Smooth muscle cell (in vitro differentiated cells): Measurements from ENCODE around the gene NFAM1. TPM values are rescaled to one million over a fixed set of nuclear protein-coding genes. Genes with fewer than 3 reads are reported as not detected.

Source experiments
- DNase-seq: peaks from one replicate; lab custom pipeline; 2025; ENCODE audit not compliant: unreplicated experiment; lab: John Stamatoyannopoulos, UW
- H2AFZ ChIP-seq: fragments of 200-600 bp; sonication (generic); 2 replicates; pipeline ENCODE4 v1.6.0; 2016; ENCODE audit warnings: antibody characterized with exemption, low read depth, mild to moderate bottlenecking
- H3F3A ChIP-seq: fragments of 200-600 bp; sonication (generic); 2 replicates; pipeline ENCODE4 v1.6.0; 2017; ENCODE audit warnings: antibody characterized with exemption, low read depth
- H3K27ac ChIP-seq: fragments of 200-600 bp; sonication (generic); 2 replicates; pipeline ENCODE4 v1.5.1; 2016; ENCODE audit warnings: low read depth, mild to moderate bottlenecking
- H3K27me3 ChIP-seq: fragments of 200-600 bp; sonication (generic); 2 replicates; pipeline ENCODE4 v1.6.1; 2016; ENCODE audit warnings: low read depth, mild to moderate bottlenecking
- H3K36me3 ChIP-seq: fragments of 200-600 bp; sonication (generic); 2 replicates; pipeline ENCODE4 v1.5.1; 2016; ENCODE audit warnings: low read depth
- H3K4me1 ChIP-seq: fragments of 200-600 bp; sonication (generic); 2 replicates; pipeline ENCODE4 v1.5.1; 2016; ENCODE audit warnings: low read depth
- H3K4me2 ChIP-seq: fragments of 200-600 bp; sonication (generic); 2 replicates; pipeline ENCODE4 v1.6.0; 2016; ENCODE audit warnings: mild to moderate bottlenecking
- H3K4me3 ChIP-seq: fragments of 200-600 bp; sonication (generic); 2 replicates; pipeline ENCODE4 v1.5.1; 2016; ENCODE audit warnings: mild to moderate bottlenecking
- H3K79me2 ChIP-seq: fragments of 200-600 bp; sonication (generic); 2 replicates; pipeline ENCODE4 v1.6.0; 2016; ENCODE audit warnings: low read depth, mild to moderate bottlenecking
- H3K9ac ChIP-seq: fragments of 200-600 bp; sonication (generic); 2 replicates; pipeline ENCODE4 v1.6.0; 2016; ENCODE audit warnings: low read depth
- H3K9me3 ChIP-seq: fragments of 200-600 bp; sonication (generic); replicated peaks from 2 replicates; pipeline ENCODE4 v1.5.1; 2016; ENCODE audit warnings: low read depth
- H4K20me1 ChIP-seq: fragments of 200-600 bp; sonication (generic); 2 replicates; pipeline ENCODE4 v1.6.0; 2016; ENCODE audit warnings: low read depth
- CTCF ChIP-seq: fragments of 200-600 bp; sonication (generic); IDR thresholded peaks from 2 replicates; pipeline ENCODE4 v1.5.1; 2017; ENCODE audit warnings: borderline replicate concordance, mild to moderate bottlenecking, antibody characterized with exemption; ENCODE audit not compliant: insufficient read depth, poor library complexity, severe bottlenecking
- WGBS: methylation state at CpG from one replicate; pipeline ENCODE4 v1.1.7; 2016; ENCODE audit warnings: low lambda C conversion rate; 5-methylcytosine and 5-hydroxymethylcytosine counted together
- polyA plus RNA-seq: library from polyadenylated mRNA; unstranded; fragments of >200 nt; fragmentation: Nextera tagmentation; extraction: Ambion mirVana; gene quantifications from 2 replicates; pipeline ENCODE4 v1.2.1, GENCODE V29; 2016
- total RNA-seq: library from RNA; depleted of rRNA; stranded (reverse); fragments of >200 nt; gene quantifications from 2 replicates; pipeline ENCODE4 v1.2.3, GENCODE V29; 2014

Gene NFAM1
- not detected in 2 replicates for total RNA-seq
- not detected in 2 replicates for polyA plus RNA-seq

- H3K36me3 ChIP-seq, result no peaks in the 10 kb centered on the region
- H3K4me2 ChIP-seq, result no peak within 1 kb of the TSS
- peaks cover 14% of the 10 kb centered on the region for H3K4me1 ChIP-seq
- 67% methylated on average over 24 of the region's 24 CpGs for WGBS
- H3F3A ChIP-seq, result no peaks in the 10 kb centered on the region
- H2AFZ ChIP-seq, result no peak within 1 kb of the TSS
- no peak for TF ChIP-seq CTCF
- peaks cover 7% of the 10 kb centered on the region for H3K27me3 ChIP-seq
- H3K27ac ChIP-seq, result no peak within 1 kb of the TSS
- H3K4me3 ChIP-seq, result no peak within 1 kb of the TSS
- no peaks in the 10 kb centered on the region for H3K9me3 ChIP-seq
- no peak within 1 kb of the TSS for H3K9ac ChIP-seq
- no peak for DNase-seq
- no peaks in the 10 kb centered on the region for H3K79me2 ChIP-seq
- no peaks in the 10 kb centered on the region for H4K20me1 ChIP-seq
Measured at GRCh38 chr22:42432020-42432596, at the start of gene NFAM1. NFAM1 (minus strand) TSS chr22:42432403; CDS start chr22:42432357, 46 bp downstream.

GRCh38 chr22:42475122-42475521, 42.9 kb upstream of the NFAM1 start:
- H3K36me3 ChIP-seq, result no peaks in the 10 kb centered on the region
- no peaks in the 10 kb centered on the region for H3K79me2 ChIP-seq
- H3K9me3 ChIP-seq, result no peaks in the 10 kb centered on the region
- H3K4me3 ChIP-seq, result no peak overlapping the region
- no peak for DNase-seq
- no peak for TF ChIP-seq CTCF
- H3F3A ChIP-seq, result no peaks in the 10 kb centered on the region
- H3K4me2 ChIP-seq, result no peak overlapping the region
- H3K27me3 ChIP-seq, result no peaks in the 10 kb centered on the region
- H2AFZ ChIP-seq, result no peak overlapping the region
- H3K4me1 ChIP-seq, result no peaks in the 10 kb centered on the region
- no peaks in the 10 kb centered on the region for H4K20me1 ChIP-seq
- no peak overlapping the region for H3K27ac ChIP-seq
- no peak overlapping the region for H3K9ac ChIP-seq
- whole genome bisulfite sequencing, result 84% methylated on average over 2 of the region's 2 CpGs

- H3K4me2 ChIP-seq, result no peak overlapping the region
- no peaks in the 10 kb centered on the region for H3F3A ChIP-seq
- H3K9me3 ChIP-seq, result no peaks in the 10 kb centered on the region
- no peak overlapping the region for H3K27ac ChIP-seq
- no peak overlapping the region for H2AFZ ChIP-seq
- no peaks in the 10 kb centered on the region for H3K36me3 ChIP-seq
- H3K9ac ChIP-seq, result no peak overlapping the region
- peak; percentile 59 for TF ChIP-seq CTCF
- DNase-seq, result no peak
- WGBS, result 76% methylated on average over 5 of the region's 5 CpGs
- H4K20me1 ChIP-seq, result no peaks in the 10 kb centered on the region
- peaks cover 4% of the 10 kb centered on the region for H3K27me3 ChIP-seq
- H3K4me1 ChIP-seq, result no peaks in the 10 kb centered on the region
- no peaks in the 10 kb centered on the region for H3K79me2 ChIP-seq
- no peak overlapping the region for H3K4me3 ChIP-seq
Measured at GRCh38 chr22:42473484-42474193, 41.4 kb upstream of the NFAM1 start.
